Peyer's patch (tissue), 4 donors: ENCODE data around the gene GSTA5.
"Not testable (repeated sequence)": the region's sequence is repeated elsewhere in the genome, so short reads cannot be mapped to it uniquely, and the experiment has no call there.

Experiments used
- CTCF ChIP-seq, 6 experiments: fragments of 450-650 bp in 4 of 6; fragments of 200-600 bp in 2 of 6; sonication (generic) in 1 of 6; IDR thresholded peaks; one replicate each; pipeline ENCODE4 v1.5.1; 2017 to 2019; ENCODE audit warnings: antibody characterized with exemption in 6 of 6, mild to moderate bottlenecking in 3 of 6, moderate library complexity in 1 of 6
- POLR2A ChIP-seq, 2 donors: fragments of 450-650 bp; IDR thresholded peaks; one replicate each; pipeline ENCODE4 v1.5.1; 2017; ENCODE audit warnings: antibody characterized with exemption in 2 of 2, mild to moderate bottlenecking in 2 of 2, moderate library complexity in 2 of 2

- TF ChIP-seq POLR2A, CTCF (IDR thresholded peaks at IDR 0.05): not testable (repeated sequence)
These were observed 13.4 kb downstream of the GSTA5 start for GRCh38 chr6:52827073-52827783.
